Measurements from ENCODE around the gene FCAMR.
"Not testable (repeated sequence)": the region's sequence is repeated elsewhere in the genome, so short reads cannot be mapped to it uniquely, and the experiment has no call there.

FCAMR gene

GRCh38 chr1:206930210-206930798 lies 40.0 kb downstream of the FCAMR start:
- DNase-seq, result no peak

GRCh38 chr1:206929524-206929923 lies 40.7 kb downstream of the FCAMR start:
- DNase-seq, result no peak

- DNase-seq, result no peak
Observed at GRCh38 chr1:206926286-206926685, 44.0 kb downstream of the FCAMR start.

GRCh38 chr1:206925106-206925736 lies 45.0 kb downstream of the FCAMR start:
- DNase-seq, result peak in 1 of 4 experiments; percentile 17

GRCh38 chr1:206924592-206925105 lies 45.6 kb downstream of the FCAMR start:
- DNase-seq, result no peak

GRCh38 chr1:206923961-206924557 lies 46.2 kb downstream of the FCAMR start:
- not testable (repeated sequence) for DNase-seq

- peak; percentile 11 to 74 (median 46) for DNase-seq
Observed at GRCh38 chr1:206923009-206923960, 47.0 kb downstream of the FCAMR start.

- DNase-seq, result no peak
Observed at GRCh38 chr1:206922524-206922923, 47.7 kb downstream of the FCAMR start.

- no peak for DNase-seq
Observed at GRCh38 chr1:206921772-206922265, 48.4 kb downstream of the FCAMR start, which contains the start of gene FCMR. Gene FCMR, minus strand, starts transcription at chr1:206921941. Its CDS starts 87 bp downstream, at chr1:206921854.

- no peak for DNase-seq
Observed at GRCh38 chr1:206918076-206918475, 52.2 kb downstream of the FCAMR start.

GRCh38 chr1:206916000-206916709 lies 54.1 kb downstream of the FCAMR start:
- no peak for DNase-seq

- DNase-seq, result no peak
Observed at GRCh38 chr1:206915030-206915735, 55.1 kb downstream of the FCAMR start.

GRCh38 chr1:206913766-206914537 lies 56.3 kb downstream of the FCAMR start:
- DNase-seq, result no peak

- peak in 1 of 4 experiments; percentile 26 for DNase-seq
Observed at GRCh38 chr1:206912445-206913095, 57.7 kb downstream of the FCAMR start.

GRCh38 chr1:206911064-206911663 lies 59.1 kb downstream of the FCAMR start:
- DNase-seq, result no peak

GRCh38 chr1:206909883-206910318 lies 60.4 kb downstream of the FCAMR start:
- no peak for DNase-seq

GRCh38 chr1:206909161-206909882 lies 60.9 kb downstream of the FCAMR start:
- peak in 3 of 4 experiments; percentile 19 to 57 (median 37) for DNase-seq

GRCh38 chr1:206908038-206908437 lies 62.2 kb downstream of the FCAMR start:
- no peak for DNase-seq

Data from activated naive CD4-positive, alpha-beta T cell (primary cell).